Stimulated activated CD8-positive, alpha-beta memory T cell treated with anti-CD3 and anti-CD28 coated beads, Interleukin-4, amount 100 ng/mL, for 48 hours (primary cell): ENCODE results near the gene ANKDD1A.

ENCODE experiments used
- DNase-seq: peaks from one replicate; pipeline ENCODE4 v3.0.0-alpha.2; 2020

ANKDD1A gene

GRCh38 chr15:64981812-64982431, 70.2 kb downstream of the ANKDD1A start:
- no peak for DNase-seq

DNA sequence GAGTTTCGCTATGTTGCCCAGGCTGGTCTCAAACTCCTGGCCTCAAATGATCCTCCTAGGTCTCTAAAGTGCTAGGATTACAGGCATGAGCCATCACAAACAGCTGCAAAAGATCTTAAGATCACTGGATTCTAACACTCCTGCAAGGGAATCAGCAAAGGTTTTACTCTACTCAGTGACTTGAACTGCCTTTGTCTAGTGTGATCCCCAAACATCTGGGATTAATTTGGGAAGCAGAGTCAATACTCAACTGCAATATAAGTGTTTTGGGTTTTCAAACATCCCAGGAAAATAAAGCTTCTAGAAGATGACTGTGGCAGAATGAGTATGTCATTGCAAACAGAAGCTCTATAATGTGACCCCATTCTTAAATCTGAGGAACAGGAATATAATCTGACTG, 70.8 kb downstream of the ANKDD1A start:
- DNase-seq: no peak

DNA sequence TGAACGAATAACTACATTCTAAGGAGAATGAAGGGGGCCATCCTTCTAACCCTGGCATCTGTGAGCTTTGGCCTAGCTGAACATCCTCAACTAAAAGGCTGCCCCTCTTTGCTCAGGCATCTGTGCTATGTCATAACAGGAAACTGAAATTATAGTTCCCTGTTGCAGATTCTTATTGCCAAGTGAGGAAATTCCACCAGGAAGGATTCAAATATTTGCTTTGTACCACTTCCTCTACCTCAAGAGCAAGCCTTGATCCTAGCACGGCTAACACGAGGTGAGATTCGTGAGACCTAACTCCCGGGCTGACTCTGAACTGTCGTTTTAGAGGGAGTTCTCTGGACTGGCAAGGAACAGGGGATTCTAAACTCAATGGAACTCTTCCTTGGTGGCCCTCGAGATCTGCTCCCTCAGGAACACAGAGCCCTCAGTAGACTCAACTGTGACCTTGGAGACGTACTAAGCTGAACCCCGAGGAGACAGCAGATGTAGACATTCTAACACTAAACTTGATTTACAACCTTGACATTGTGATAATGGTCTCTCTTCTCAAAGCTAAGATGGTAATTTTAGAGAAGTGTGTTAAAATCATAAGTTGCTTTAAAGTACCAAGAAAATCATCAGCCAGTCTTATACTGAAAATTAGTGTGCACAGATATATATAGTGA, 73.8 kb downstream of the ANKDD1A start:
- no peak for DNase-seq

DNA sequence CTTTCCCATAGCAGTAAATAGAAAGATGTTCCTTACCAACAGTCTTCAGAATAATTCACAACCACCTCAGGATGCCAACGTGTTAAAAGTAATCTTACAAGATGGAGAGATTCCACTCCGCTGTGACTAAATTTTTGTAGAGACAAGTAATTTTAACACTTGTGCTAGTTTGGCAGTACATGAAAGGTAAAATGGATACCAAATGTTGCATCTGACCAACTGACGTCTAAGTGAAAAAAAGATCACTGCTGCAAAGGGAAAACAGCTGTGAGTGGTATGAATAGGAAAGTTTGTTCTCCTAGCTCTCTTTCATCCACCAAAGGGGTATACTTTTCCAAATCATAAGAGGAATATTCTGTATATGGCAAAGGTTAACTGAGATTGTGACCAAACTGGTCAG, 75.4 kb downstream of the ANKDD1A start:
- DNase-seq: no peak

DNA sequence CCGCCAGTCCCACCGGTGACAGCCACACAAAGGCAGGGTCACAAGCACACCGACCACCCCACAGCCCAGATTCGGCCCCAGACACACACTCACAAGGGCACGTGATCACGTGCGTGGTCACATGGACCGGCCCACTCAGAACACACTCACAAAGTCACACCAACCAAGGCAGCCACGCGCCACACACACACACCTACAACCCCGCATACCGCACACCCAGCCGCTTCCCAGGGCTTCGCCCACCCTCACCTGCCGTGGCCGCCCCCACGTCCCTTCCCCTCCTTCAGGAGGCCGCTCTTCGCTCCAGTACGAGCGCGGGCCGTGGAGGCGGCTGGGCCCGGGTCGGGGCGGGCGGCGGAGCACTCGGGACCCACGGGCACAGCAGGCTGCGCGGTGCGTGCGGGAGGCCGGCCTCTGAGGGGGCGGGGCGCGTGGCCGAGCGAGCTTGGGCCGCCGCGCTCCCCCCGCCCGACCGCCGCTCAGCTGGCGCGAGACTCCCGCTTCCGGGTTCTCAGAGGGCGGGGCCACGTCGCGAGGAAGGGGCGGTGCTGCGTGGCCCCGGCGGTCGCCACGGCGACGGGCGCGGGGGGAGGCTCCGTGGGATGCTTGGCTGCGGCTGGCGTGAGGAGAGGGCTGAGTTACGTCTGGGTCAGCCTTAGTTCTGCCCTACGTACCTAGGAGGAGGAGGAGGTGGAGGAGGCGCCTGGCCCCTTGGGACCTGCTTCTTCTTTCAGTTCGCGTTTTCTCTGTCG, 77.9 kb downstream of the ANKDD1A start, which contains the start of gene SPG21:
SPG21 (minus strand) TSS at position 499 of the 752 bp plus-strand sequence. CDS start 6,345 bp downstream, outside the sequence.
- peak; percentile 94 for DNase-seq

DNA sequence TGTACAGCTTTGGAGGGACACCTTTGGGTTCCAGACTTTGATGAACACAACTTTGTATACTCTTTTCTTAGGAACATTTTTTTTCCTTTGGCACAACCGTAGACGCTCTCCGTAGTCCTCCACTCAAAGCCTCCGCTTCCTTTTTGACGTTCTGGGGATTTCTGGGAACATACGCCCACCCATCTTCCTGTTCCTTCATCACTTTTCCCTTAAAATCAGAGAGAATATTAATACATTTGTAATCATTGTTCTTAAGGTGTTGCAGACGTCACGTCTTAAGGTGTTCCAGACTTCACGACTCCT, 78.4 kb downstream of the ANKDD1A start:
- DNase-seq: no peak

GRCh38 chr15:64991536-64992135, 79.9 kb downstream of the ANKDD1A start:
- no peak for DNase-seq

DNA sequence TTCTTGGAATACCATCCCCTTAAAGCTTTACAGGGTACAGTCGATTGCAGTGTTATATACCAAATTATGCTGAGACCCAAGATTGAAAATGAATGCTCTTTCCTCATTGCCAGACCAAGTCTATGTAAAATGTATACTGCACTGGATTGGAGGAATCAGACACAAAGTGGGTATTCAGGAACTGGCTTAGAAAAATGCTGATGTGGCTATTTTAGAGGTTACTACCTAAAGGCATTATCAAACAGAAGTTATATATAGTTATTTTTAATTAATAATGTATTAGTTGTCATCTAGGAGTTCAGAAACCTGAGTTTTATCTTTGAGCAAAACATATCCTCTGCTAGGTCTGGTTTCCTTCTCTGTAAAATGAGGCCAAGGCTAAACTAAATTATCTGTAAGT, 81.6 kb downstream of the ANKDD1A start:
- DNase-seq: no peak

- DNase-seq: no peak
Measured at GRCh38 chr15:64997066-64997465, 85.4 kb downstream of the ANKDD1A start.

- DNase-seq: no peak
Measured at GRCh38 chr15:64997745-64998375, 86.2 kb downstream of the ANKDD1A start.

DNA sequence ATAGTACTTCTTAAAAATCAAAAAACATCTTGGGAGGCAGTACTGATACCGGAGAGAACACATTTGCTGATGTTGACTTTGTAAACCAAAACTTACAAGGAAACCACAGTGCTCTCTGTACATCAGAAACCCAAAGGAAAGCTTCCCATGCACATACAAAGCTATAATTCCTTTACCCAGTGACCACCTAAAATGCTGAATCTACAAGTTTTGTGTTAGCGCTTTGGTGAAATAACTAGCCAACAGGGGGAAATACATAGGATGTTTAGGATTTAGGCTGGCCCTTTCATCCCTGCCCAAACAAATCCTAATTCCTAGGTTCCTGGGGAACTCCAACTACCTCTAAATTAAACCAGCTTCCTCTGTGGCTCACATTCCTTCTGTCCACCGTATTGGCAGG, 93.3 kb downstream of the ANKDD1A start:
- no peak for DNase-seq

- DNase-seq: no peak
Measured at GRCh38 chr15:65006876-65007275, 95.2 kb downstream of the ANKDD1A start.
